Suppressor macrophage treated with lipopolysaccharide for 1 hour (primary cell): ENCODE results near the gene TMEM126A.

Experiments
- DNase-seq, 3 donors: peaks; one replicate each; pipeline ENCODE4 v3.0.0-alpha.2; 2020 to 2022

TMEM126A gene

GRCh38 chr11:85698195-85698594 lies 50.4 kb downstream of the TMEM126A start:
- no peak for DNase-seq

GRCh38 chr11:85699957-85700741 lies 52.4 kb downstream of the TMEM126A start:
- DNase-seq: peak in 2 of 3 donors; percentile 14 to 29

GRCh38 chr11:85704967-85705366 lies 57.2 kb downstream of the TMEM126A start:
- DNase-seq: no peak

- DNase-seq: no peak
Measured at GRCh38 chr11:85705800-85706199, 58.0 kb downstream of the TMEM126A start.
